Osteocyte (in vitro differentiated cells): ENCODE data around the gene CLEC16A. TPM values are rescaled to one million over a fixed set of nuclear protein-coding genes. Genes with fewer than 3 reads are reported as not detected.

Source experiments
- DNase-seq: peaks from one replicate; pipeline ENCODE4 v3.0.0; 2021; ENCODE audit warnings: mixed read lengths; ENCODE audit not compliant: unreplicated experiment; ENCODE audit errors: extremely low spot score
- H3K27ac Mint-ChIP-seq: one replicate; pipeline ENCODE4 v1.8.0; 2021; ENCODE audit warnings: mild to moderate bottlenecking, mixed read lengths; ENCODE audit not compliant: unreplicated experiment
- H3K27me3 Mint-ChIP-seq: one replicate; pipeline ENCODE4 v1.8.0; 2021; ENCODE audit warnings: mixed read lengths; ENCODE audit not compliant: unreplicated experiment
- H3K36me3 Mint-ChIP-seq: one replicate; pipeline ENCODE4 v1.8.0; 2021; ENCODE audit warnings: mixed read lengths; ENCODE audit not compliant: unreplicated experiment
- H3K4me1 Mint-ChIP-seq: one replicate; pipeline ENCODE4 v1.8.0; 2021; ENCODE audit warnings: mixed read lengths; ENCODE audit not compliant: unreplicated experiment
- H3K4me3 Mint-ChIP-seq: one replicate; pipeline ENCODE4 v1.8.0; 2021; ENCODE audit warnings: mild to moderate bottlenecking, moderate library complexity, mixed read lengths; ENCODE audit not compliant: unreplicated experiment
- H3K9me3 Mint-ChIP-seq: one replicate; pipeline ENCODE4 v1.8.0; 2021; ENCODE audit warnings: mixed read lengths; ENCODE audit not compliant: unreplicated experiment
- total RNA-seq: library from RNA; stranded (reverse); gene quantifications from 2 replicates; pipeline ENCODE4 v1.2.1, GENCODE V29; 2021
- TF ChIP-seq, protein P1 (sequence below): fragments of 200-600 bp; sonication (generic); IDR thresholded peaks from 2 replicates; pipeline ENCODE4 v1.5.0; 2021; ENCODE audit warnings: antibody characterized with exemption, mild to moderate bottlenecking, moderate library complexity

The CLEC16A gene
- total RNA-seq, 1 donor from 2014 or later: 22.1 TPM

DNA sequence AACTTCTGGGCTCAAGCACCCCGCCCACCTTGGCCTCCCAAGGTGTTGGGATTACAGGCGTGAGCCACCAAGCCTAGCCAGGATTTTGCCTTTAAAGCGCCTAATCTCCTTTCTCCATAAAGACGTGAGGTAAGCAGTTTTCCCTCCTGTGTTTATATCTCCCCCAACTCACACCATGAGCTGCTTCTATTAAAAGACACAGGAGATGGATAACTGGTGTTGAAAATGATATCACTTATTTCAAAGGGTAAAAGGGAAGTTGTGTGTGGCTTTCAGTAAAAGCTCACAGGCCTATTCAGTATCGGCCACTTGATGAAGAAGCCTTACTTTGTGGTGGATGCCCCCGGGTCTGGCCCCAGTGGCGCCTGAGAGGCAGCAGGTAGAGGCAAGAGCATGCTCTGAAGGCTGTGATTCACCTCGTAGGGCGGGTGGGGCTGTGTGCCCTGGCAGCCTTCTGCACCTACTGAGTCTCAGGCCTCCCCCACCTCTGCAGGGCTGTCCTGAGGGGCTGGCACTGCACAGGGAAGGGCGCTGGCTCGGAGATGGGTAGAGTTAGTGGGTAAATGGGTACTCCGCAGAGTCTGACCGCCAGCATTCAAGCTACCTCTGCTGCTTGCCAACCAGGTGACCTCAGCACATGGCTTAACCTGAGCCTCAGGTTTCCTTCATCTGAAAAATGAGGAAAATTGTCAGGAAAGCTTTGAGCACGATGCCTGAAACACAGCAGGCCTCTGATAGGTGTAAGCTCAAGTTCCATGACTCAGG is 146.8 kb downstream of the CLEC16A start:
- H3K27me3 Mint-ChIP-seq: no peaks in the 10 kb centered on the region
- no peaks in the 10 kb centered on the region for H3K9me3 Mint-ChIP-seq
- DNase-seq: no peak
- H3K4me3 Mint-ChIP-seq: no peak overlapping the region
- H3K27ac Mint-ChIP-seq: no peak overlapping the region
- H3K4me1 Mint-ChIP-seq: peaks cover 32% of the 10 kb centered on the region
- H3K36me3 Mint-ChIP-seq: peaks cover 7% of the 10 kb centered on the region
- TF ChIP-seq, protein P1, sequence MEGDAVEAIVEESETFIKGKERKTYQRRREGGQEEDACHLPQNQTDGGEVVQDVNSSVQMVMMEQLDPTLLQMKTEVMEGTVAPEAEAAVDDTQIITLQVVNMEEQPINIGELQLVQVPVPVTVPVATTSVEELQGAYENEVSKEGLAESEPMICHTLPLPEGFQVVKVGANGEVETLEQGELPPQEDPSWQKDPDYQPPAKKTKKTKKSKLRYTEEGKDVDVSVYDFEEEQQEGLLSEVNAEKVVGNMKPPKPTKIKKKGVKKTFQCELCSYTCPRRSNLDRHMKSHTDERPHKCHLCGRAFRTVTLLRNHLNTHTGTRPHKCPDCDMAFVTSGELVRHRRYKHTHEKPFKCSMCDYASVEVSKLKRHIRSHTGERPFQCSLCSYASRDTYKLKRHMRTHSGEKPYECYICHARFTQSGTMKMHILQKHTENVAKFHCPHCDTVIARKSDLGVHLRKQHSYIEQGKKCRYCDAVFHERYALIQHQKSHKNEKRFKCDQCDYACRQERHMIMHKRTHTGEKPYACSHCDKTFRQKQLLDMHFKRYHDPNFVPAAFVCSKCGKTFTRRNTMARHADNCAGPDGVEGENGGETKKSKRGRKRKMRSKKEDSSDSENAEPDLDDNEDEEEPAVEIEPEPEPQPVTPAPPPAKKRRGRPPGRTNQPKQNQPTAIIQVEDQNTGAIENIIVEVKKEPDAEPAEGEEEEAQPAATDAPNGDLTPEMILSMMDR: no peak

- no peaks in the 10 kb centered on the region for H3K9me3 Mint-ChIP-seq
- H3K4me1 Mint-ChIP-seq: peaks cover 30% of the 10 kb centered on the region
Observed at GRCh38 chr16:11092788-11093571, 148.6 kb downstream of the CLEC16A start.

DNA sequence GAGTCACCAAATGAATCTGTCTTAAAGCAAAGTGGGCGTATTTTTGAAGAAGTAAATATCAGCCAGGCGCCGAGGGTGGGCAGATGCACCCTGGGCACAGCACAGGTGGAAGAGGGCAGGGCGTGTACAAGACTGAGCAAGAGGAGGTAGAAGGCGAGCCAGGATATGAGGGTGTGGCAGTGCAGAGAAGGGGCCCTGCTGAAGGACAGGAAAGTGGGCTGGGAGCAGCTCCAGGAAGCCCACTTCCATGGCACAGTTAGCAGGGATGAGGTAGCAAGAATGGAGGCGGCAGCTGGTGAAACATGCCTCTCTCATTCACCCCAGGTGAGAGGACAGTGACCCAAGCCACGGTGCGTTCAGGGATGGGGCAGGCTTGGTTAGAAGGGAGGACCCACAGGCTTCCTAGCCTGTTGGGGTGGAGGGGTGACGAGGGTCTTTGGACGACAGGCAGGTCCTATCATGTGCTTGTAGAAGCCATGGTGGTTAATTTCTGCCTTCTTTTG is 149.3 kb downstream of the CLEC16A start:
- Mint-ChIP-seq H3K9me3 (no peaks in the 10 kb centered on the region), H3K4me1 (peaks cover 30% of the 10 kb centered on the region), H3K4me3 (no peak overlapping the region), H3K27ac (no peak overlapping the region), H3K27me3 (no peaks in the 10 kb centered on the region), H3K36me3 (peaks cover 6% of the 10 kb centered on the region)
- TF ChIP-seq, protein P1: no peak
- no peak for DNase-seq

More at GRCh38 chr16:11092788-11093571, 148.6 kb downstream of the CLEC16A start:
- TF ChIP-seq, protein P1: no peak
- no peak overlapping the region for H3K4me3 Mint-ChIP-seq
- H3K36me3 Mint-ChIP-seq: peaks cover 6% of the 10 kb centered on the region
- H3K27ac Mint-ChIP-seq: no peak overlapping the region
- H3K27me3 Mint-ChIP-seq: no peaks in the 10 kb centered on the region
- no peak for DNase-seq

DNA sequence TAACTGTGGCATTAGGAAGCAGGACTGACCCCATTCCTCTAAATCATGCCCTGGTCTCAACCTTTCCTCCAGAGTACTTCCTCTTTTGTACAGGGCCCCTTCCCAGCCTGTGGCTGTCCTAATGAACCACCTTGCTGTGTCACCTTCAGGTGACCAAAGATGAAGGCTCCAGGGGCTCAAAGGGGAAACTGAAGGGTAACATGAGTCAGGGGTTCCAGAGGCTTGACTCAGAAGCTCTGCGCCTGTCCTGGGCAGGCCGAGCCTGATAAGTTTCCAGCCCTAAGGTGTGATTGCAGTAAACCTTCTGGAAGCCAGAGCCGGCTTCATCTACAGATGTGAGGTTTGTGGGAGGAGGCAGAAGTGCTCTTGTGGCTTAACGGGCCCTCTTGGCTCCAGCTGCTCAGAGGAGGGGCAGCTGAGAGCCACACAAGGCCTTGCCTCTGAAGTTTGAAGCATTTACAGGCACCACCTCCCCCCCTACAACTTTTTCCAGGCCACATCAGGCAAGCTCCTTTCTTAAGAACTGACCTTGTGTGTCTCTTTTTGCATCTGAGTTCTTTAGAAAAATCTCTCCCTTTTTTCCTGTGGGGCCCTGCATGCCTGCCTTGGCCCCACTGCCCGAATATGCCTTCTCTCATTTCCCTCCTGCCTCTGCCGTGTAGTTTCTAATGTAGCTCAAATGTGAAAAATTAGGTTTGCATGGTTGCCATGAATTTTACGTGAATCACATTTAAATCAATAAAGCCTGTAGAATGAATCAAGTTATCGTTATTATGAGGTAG is 149.9 kb downstream of the CLEC16A start:
- H3K4me3 Mint-ChIP-seq: no peak overlapping the region
- TF ChIP-seq, protein P1: no peak
- peaks cover 25% of the 10 kb centered on the region for H3K4me1 Mint-ChIP-seq
- DNase-seq: no peak
- H3K27ac Mint-ChIP-seq: no peak overlapping the region
- H3K27me3 Mint-ChIP-seq: no peaks in the 10 kb centered on the region
- H3K9me3 Mint-ChIP-seq: no peaks in the 10 kb centered on the region
- peaks cover 6% of the 10 kb centered on the region for H3K36me3 Mint-ChIP-seq
